Stimulated activated CD4-positive, alpha-beta T cell treated with anti-CD3 and anti-CD28 coated beads, Interleukin-15, amount 100 ng/mL, for 24 hours (primary cell): Measurements from ENCODE around the gene SNX32.
A peak's percentile ranks its signal among the peaks of the same experiment; 100 is the strongest.

Experiments used
- DNase-seq: peaks from one replicate; pipeline ENCODE4 v3.0.0-alpha.2; 2020

SNX32 gene

DNA sequence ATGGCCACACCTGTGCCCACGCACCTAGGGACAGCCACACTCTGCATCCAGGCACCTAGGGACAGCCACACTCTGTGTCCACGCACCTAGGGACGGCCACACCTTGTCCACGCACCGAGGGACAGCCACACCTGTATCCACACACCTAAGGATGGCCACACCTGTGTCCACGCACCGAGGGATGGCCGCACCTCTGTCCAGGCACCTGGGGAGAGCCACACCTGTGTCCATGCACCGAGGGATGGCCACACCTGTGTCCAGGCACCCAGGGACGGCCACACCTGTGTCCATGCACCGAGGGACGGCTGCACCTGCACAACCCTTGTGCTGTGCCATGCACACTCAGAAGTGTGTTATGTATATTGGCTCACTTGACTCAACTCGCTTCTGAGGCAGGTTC is 36.1 kb upstream of the SNX32 start:
- DNase-seq = no peak

DNA sequence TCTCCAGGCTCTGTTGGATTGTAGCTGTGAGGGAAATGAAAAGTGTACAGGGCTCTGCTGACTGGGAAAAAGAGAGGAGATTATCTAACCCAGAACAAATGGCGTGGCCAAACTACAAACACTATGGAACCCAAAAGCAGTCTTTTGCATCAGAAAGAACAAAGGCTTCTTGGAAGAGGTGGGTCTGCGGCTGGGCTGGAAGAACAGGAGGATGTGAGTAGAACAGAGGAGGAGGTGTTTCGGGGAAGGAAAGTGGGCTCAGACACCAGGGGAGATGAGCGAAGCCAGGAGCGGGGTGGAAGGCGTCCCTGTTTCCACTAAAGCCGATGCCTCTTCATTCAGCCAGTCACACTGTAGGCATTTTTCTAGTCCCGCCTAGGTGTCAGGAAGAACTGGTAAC is 34.9 kb upstream of the SNX32 start:
- no peak for DNase-seq

DNA sequence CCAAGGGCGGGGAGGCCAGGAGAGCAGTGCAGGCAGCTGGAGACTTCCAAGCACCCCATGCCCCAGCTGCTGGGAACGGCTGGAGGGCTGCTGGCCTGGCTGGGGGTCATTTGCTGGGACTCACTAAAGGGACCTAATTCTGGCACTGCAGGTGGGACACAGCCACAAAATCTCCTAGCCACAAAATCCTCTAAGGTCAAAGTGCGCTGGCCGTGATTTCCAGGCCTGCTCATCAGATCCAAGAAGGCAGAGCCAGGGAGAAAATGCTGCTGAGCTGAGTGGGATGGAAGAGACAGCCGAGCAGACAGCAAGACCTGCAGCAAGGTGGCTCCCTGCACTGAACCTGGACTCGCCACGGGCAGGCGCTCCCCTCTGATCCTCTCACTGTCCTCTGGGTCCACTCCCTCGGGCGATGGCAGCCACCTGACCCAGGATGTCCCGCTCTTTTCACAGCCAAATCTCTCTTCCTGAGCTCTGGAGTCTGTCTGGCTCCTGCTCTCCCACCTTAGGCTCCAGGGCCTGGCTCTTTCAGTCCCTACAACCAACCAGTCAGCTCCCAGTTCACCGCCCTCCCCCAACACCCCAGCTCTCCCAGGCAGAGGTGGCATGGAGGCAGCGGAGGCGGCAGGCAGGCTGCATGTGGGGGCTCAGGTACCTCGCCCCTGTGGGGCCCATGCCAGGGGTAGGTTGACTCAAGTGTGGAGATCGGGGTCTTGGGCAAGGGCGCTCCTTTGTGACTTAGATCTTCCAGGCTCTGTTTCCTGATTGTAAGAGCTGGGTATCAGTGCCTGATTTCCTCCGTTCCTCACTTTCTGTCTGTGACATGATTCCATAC is 32.4 kb upstream of the SNX32 start:
- DNase-seq = no peak

DNA sequence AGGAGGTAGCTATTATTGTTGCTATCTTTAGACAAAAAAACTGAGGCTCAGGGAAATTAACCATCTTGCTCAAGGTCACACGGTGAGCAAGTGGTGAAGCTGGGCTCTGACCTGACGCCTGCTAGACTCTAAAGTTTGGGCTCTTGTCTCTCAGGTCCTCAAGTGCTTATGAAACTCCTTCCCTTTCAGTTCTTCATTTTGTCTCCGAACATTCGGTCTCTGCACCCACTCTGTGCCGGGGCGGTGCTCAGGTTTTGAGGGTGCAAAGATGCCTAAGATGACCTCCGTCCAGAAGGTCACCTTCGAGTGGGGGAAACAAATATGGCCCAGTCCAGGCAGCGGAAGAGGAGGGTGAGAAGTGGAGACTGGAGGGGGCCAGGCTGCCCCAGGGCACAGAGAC is 30.9 kb upstream of the SNX32 start:
- DNase-seq = no peak

DNA sequence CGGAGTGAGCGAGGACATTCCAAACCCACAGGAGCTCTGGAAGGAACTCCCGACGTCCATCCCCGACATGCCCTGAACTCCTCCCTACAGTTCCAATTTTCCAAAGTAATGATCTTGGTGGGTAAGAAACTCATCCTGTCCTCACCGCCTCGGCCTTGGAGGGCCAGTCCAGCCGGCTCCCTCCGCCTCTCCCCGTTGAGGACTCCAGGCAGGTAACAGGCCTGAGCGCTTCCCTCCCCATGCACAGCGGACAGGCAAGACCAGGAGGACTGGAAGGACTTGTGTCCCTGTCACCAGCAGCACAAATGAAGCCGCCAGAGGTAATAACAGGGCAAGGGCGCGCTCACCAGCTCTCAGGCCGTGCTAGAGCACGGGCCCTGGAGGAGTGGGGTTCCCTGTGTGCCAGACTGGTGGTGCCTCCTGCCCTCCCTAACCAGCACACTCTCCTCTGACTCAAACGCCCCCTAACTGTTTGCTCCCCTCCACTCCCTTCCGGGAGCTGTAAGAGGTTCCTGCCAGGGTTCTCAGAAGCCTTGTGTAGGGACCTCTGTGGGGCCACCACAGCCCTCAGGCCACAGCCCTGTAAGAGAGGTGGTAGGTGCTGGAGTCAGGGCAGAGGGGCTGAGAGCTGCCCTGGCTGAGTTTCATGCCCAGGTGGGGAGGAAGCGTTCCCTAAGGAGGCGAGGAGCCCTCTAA is 29.8 kb upstream of the SNX32 start:
- no peak for DNase-seq

DNA sequence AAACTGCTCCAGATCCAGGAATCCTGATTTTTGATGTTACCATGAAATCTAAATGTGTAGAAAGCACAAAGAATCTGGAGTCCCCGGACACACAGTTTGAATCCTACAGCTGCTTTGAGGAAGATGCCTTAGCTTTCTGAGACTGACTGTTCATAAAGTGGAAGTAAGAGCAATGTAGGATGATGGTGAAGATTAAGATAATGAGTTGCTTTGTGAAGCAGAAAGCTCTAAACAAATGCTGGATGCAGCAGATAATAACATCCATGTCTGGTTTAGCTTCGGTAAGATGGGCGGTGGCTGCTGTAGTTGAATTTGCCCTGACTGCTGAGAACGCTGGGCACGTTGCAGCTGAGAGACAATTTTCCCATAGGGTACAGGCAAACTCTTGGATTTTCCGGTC is 26.8 kb upstream of the SNX32 start:
- no peak for DNase-seq

DNA sequence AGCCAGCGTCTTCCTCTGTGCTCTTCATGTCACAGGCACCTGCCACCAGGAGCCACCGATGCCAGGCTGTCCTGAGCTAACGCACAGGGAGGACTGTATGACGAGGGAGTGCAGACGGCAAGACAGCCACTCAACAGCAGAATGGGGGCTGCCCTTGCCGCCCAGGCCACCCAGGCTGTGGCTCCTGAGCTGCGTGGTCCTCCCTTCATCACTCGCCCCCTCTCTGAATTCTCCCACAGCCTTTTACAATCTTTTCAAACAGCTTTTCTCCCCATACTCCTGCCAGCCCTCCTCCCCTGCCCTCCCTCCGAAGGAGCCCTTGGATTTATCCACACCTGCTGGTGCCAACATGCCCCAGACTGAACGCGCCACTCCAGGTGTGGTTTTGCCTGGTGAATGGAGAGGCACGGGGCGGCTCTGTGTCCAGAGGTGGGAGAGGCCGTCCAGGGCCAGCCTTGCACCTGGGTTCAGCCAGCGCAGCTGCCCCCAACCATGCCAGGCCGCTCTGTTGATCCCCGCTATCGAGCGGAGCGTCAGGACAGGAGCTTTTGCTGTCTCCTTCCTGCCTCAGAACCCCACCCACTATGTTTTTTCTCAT is 24.9 kb upstream of the SNX32 start:
- DNase-seq = no peak

DNA sequence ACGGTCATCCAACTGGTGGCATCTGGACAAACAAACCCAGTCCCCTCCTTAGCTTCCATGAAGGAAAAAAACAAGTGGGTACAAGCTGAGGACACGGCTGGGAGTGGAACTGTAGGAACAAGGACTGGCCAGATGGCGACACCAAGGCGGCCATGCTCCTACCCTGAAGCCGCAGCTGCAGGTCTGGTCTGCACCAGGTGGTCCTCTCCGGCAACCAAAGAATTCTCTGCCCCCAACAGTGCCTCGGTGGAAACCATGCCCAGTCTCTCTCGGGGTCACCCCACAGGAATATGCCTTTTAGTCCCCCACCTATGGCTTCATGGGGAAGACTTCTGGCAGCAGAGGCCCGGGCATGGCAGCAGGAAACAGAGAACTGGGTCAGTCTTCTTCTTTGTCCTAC is 24.3 kb upstream of the SNX32 start:
- no peak for DNase-seq

DNA sequence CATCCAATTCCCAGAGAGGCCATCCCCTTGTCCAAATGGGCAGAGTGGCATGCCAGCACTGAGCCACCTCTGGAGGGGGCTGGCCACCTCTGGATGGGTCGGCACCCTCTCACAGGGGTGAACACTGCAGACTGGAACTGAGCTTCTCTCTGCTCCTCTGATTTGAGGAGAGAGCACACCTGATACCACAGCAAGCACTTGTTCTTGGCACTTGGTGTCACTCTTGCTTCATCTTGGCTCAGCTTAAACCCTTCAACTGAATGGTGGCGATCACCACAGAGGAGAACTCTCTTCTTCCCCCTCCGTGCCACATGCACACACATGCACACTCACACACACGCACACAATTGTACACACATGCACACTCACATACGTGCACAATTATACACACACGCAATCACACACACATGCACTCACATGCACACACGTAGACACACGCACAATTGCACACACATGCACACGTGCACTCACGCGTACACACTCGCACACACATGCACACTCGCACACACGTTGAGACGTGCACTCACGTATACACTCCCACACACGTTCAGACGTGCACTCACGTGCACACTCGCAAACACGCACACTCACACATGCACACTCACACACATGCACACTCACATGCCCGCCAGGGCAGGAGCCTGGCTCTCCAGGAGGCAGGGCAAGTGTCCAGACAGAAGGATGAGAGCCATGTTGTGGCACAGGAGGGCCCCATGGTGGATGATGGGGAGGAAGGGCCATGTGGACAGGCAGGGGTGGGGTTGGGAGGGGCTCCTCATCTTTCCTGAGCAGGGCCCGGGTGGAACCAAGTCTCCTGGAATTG is 23.5 kb upstream of the SNX32 start:
- no peak for DNase-seq

DNA sequence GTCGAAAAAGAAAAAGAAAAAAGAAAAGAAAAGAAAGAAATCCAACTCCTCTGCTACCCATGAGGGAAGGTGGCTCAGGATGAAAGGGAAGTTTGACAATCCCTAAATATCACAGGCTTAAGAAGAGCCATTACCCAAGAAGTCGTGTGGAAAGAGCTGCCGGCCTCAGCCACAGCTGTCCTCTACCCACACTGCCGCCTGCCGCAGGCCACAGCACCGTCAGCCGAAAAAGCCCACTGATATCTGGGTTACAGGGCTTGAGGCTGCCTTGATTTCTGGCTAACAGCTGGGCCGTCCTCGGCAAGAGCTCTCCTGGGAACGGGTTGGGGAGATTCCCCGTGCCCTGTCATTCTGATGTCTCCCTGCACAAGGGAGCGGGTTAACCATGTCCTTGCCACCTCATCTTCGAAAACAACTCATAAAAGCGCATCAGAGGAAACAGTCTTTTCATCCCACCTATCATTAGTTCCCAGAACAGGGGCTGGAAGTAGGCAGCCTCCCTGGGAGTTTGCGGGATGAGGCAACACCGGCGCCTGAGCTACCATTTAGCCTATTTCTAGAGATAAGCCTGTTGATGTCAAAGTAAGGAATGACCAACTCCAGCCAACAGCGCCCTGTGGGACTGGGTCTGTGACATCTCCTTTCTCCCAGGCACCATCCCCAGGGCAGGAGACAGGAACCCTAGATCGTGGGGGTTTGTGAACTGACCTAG is 21.8 kb upstream of the SNX32 start:
- DNase-seq = no peak

DNA sequence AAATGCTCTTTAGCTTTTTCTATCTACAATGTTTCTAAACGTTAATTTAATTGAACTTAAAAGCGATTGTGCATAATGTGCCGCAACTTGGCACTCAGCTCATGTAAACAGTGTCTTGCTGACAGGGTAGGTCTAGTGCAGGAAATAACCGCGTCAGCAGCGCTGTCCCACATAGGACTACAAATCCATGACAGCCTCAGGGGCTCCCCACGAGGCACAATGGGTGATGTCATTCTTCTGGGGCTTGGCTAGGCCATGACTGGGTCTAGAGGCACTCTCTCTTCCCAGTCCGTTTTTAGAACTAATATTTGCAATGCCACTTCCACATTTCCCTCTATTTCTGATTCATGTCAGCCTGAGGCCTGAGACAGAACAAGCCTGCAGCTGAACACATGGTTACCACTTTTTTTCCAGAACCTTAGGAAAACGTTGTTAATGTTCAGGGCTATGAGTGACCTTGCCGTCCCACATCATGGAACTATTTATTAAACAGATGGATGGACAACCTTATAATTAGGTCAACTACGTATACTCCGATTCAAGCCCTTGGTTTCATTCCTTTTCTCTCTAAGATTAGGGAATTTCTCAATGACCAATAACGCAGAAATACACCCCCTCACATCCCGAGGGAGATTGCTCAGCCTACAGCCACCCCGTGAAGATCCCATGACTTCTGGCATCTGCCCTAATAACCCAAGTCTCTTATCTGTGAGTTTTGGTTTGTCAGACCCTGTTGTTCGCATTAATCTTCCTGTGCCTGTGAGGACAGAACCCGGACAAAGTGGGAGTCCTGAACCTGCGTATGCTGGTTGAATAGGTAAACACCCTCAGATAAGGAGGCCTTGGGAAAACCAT is 19.4 kb upstream of the SNX32 start:
- DNase-seq = no peak

DNA sequence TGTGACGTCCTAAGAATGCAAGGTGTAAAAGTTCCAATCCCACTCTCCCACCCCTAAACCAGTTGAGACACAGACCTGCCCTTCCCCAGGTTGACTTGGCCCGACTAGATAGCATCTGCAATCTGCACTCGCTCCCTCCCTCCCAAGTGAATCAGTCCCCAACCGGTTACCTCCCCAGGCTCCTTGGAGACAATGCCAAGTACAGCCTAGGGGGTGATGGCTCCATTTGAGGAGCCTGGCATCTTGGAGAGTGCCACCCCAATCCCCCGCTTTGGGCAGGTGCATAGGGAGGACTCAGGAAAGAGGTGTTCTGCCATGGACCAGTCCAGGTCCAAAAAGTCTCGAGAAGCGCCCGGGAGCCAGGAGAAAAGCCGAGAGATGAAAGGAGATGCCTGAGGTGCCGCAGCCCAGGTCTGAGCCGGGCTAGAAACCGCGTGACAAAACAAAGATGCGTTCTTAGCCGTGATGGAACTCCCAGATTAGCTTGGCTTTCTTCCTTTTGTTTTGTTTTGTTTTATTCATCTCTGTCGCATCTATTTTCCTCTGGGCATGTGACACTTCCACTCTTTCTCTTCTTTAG is 18.7 kb upstream of the SNX32 start:
- no peak for DNase-seq

DNA sequence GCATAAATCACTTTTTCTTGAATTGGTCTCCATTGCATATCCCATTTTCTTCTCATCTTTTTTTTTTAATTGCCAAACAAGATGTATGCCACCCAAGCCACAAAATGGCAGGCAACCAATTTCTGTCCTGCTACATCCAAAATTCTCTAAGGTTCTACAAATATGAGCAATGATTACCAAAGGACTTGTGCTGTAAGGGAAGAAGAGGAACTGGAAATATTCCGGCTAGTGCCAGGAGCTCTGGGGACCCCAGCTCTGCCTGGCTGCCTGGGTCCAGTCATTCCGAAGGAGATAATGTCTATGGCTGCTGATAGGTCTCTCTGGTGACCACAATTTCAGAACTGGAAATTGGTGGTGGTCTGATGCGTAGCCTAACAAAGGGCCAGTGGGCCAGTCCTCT is 17.1 kb upstream of the SNX32 start:
- DNase-seq = no peak

DNA sequence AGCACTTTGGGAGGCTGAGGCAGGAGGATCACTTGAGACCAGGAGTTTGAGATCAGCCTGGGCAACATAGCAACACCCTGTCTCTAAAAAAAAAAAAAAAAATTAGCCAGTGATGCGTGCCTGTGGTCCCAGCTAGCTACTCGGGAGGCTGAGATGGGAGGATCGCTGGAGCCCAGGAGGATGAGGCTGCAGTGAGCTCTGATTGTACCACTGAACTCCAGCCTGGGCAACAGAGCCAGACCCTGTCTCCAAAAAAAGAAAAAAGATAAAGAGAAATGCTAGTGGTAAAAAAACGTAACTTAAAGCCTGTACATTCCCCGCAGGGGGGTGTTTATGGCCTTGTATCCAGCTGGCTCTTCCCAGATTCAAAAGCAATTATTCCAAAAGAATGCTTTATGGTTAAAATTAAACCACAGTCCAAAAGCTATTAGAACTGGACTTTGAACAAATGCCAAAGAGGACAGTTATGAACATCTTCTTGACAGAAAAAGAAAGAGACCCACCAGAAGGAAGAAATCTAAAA is 16.4 kb upstream of the SNX32 start:
- no peak for DNase-seq

DNA sequence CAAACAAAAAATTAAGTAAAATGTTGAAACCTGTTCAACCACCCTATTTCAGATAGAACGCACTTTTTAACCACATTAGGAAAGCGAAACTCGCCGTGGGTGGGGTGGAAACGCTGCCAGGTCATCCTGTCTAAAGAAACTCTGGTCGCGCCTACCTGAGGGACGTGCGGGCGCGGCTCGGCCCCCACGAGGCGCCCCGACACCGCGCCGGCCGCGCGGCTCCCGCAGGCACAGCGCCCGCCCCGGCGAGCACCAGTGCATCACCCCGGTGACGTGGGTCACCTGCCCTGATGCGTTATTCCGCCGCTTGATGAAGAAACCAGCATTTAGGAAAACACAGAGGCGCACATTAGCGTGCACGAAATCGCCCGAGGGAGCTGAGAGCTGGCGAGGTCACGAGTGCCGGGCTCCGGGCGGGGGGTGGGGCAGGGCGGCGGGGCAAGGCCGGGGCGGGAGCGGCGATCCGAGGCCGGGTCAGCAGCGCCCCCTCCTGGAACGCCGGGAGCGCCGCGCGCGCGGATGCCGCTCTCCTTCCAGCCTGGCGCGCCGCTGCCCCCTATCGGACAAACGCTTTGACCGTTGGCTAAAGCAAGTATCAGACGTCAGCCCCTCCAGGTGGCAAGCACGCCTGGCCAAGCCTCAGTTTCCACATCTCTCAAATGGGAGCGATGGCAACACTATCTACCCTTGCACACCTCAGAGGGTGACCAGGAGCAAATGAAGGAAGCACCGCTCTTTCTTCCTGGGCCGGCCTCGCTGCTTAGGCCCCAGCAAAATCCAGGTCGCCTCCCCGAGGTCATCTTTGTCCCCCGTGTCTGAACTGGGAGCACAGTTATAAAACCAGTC is 15.7 kb upstream of the SNX32 start:
- DNase-seq = peak; percentile 96

DNA sequence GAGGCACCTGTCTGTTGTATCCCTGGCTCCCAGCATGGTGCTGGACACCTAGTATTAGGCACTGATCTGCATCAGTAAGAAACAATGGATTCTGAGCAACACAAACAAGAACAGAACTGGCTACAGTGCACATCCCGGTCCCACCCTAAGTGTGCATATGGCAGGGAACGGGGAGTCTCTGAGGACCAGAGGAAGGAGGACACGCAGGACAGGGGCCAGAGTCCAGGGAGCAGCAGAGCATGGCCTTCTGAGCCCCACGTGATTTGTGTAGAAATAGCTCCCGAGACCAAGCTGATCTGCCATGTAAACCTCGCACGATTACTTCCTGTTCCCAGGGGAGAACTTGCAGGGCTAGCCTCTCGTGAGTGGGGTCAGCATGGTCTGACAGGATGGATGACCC is 12.7 kb upstream of the SNX32 start:
- DNase-seq = no peak

DNA sequence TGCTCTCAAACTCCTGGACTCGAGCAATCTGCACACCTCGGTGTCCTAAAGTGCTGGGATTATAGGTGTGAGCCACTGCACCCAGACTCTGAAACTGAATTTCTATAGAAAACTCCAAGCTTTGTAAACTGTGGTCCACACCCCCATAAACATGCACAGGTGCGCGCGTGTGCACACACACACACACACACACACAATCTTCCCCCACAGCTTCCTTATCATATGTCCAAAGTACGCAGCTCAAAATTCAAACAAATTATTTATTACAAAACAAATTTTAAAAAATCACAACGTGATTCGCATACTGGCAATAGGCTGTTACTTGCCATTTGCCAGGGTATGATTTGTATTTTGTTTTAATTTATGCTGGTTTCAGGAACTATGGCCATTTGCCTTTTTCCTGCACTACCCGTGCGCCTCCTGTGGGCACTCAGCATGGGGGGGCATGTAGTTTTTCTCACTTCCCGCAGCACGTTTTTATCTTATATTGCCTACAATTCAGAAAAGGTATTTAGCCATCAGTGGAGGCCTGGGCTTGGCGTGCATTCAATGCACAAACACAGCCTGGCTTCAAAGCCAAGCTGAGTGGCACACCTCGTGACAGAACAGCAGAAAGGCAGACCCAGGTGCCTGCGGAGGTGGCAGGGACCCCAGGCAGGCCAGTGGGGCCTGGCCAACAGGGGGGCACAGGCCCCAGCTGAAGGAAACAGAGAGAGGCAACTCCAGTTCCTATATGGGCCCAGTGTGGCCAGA is 10.8 kb upstream of the SNX32 start:
- DNase-seq = no peak

DNA sequence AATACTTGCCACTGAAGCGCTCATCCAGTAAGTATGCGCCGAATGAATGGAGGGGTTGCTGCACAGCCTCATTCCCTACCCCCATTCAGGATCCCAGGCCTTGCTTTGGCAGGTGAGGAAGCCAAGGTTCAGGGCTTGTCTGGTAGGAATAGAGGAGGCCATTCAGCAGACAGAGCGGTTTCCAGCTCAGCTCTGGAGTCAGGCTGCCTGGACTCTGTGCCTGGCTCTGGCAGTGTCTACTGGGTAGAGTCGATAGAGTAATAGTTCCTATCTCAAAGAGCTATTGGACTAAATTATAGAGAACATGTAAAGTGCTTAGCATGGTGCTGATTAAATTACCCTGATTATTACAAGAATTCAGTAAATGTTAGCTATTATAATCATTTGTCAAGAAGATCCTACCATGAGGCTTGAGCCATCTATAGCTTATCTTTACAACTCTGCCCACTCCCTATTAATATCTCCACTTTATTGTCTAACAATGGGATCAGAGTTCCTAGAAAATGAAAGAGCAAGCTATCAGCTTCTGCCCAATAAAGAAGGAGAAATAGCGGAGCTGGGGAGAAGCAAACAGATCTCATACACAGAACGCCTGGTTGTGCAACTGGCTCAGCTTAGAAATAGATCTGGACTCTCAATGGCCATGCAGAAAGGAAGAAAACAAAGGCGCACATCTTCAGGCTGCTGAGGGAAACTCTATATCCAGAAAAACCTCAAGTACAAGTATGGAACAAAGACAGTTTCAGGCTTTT is 6.6 kb upstream of the SNX32 start:
- DNase-seq = no peak

DNA sequence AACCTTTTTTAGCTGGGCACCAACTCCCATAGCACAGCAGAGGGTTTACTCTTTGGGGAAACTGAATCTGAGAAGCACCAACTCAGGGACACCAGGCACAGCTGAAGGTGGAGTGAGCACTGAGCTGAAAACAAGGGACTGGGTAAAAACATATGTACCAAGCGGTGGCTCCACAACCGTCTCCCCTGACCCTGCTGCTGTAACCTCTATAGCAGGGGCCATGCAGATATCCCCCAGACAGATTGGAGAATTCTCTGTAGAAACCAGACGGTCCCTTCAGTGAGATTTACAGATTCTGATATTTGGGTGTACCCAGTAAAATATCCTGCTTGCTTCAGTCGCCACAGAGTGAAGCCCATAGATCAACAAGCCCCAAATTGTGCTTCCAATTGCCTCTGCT is 4.3 kb upstream of the SNX32 start:
- DNase-seq = no peak
